Right cardiac atrium (tissue), 5 donors: ENCODE results near the gene SNX30. TPM values are rescaled to one million over a fixed set of nuclear protein-coding genes. Genes with fewer than 3 reads are reported as not detected.

Source experiments
- ATAC-seq, 2 donors: fragments of 200-7000 bp; cut with Tn5 transposase; one replicate each; pipeline versions ENCODE4 v1.8.0 to v1.9.1; 2020; ENCODE audit warnings: moderate library complexity in 2 of 2, mild to moderate bottlenecking in 1 of 2
- DNase-seq, 3 donors: peaks; one replicate each; pipeline ENCODE4 v3.0.0-alpha.2; 2020
- H3K27ac ChIP-seq: one replicate; pipeline ENCODE4 v1.5.1; 2013; ENCODE audit warnings: mild to moderate bottlenecking, low read length, control low read depth, moderate library complexity
- H3K27me3 ChIP-seq: one replicate; pipeline ENCODE4 v1.6.1; 2013; ENCODE audit not compliant: control insufficient read depth, insufficient read depth
- H3K4me1 ChIP-seq: one replicate; pipeline ENCODE4 v1.6.1; 2013; ENCODE audit warnings: low read length; ENCODE audit not compliant: control insufficient read depth, insufficient read depth
- H3K4me3 ChIP-seq: one replicate; pipeline ENCODE4 v1.5.1; 2013; ENCODE audit warnings: low read length, control low read depth
- H3K9me3 ChIP-seq: one replicate; pipeline ENCODE4 v1.6.1; 2013; ENCODE audit warnings: low read length; ENCODE audit not compliant: control insufficient read depth
- WGBS: extraction: QIAGEN DNeasy Blood & Tissue Kit; methylation state at CpG from one replicate; pipeline ENCODE4 v1.1.7; 2013; 5-methylcytosine and 5-hydroxymethylcytosine counted together
- intact Hi-C, 4 donors: fragments of 100-400 bp; cut with DNase I; formaldehyde crosslinking; loops; one replicate each; pipeline versions ENCODE4 v1.11.0 to v1.14.0; 2022 to 2023
- polyA plus RNA-seq: library from polyadenylated mRNA; stranded (reverse); fragments of 200-250 nt; gene quantifications from one replicate; pipeline ENCODE4 v1.2.3, GENCODE V29; 2013
- total RNA-seq, 4 donors: library from RNA; stranded (reverse); fragmentation: NEBNext Ultra II Directional; extraction: Animal tissue kit (Norgen Biotek cat#: 25700); gene quantifications; one replicate each; pipeline ENCODE4 v1.2.1, GENCODE V29; 2021
- donor health status: healthy with polysubstance abuse.
- donor health status: DM: no; HTN: yes; CAD: no.
- donor health status: DM: no; HTN: no; CAD: no.
- donor health status: DM: no; HTN: yes; CAD: no; lungs with severe emphysema.
- donor health status: DM: yes; HTN: yes; CAD: no.

Gene SNX30
- total and polyA plus RNA-seq, 5 donors = 1.2 to 4.7 (median 4.6) TPM

- intact Hi-C loops = no loop called here
Measured at GRCh38 chr9:112912636-112913035, 162.1 kb downstream of the SNX30 start.

GRCh38 chr9:112913326-112913725, 162.8 kb downstream of the SNX30 start:
- H3K27ac ChIP-seq = no peak overlapping the region
- no peak overlapping the region for H3K4me3 ChIP-seq
- DNase-seq (no peak), ATAC-seq (no peak)
- no peaks in the 10 kb centered on the region for H3K4me1 ChIP-seq
- no peaks in the 10 kb centered on the region for H3K27me3 ChIP-seq
- intact Hi-C loops = no loop called here
- 75% methylated on average over 4 of the region's 4 CpGs for WGBS
- H3K9me3 ChIP-seq = no peaks in the 10 kb centered on the region

More at GRCh38 chr9:112912636-112913035, 162.1 kb downstream of the SNX30 start:
- no peak for DNase-seq
- no peak overlapping the region for H3K4me3 ChIP-seq
- no peaks in the 10 kb centered on the region for H3K4me1 ChIP-seq
- no peaks in the 10 kb centered on the region for H3K27me3 ChIP-seq
- no peaks in the 10 kb centered on the region for H3K9me3 ChIP-seq
- no peak overlapping the region for H3K27ac ChIP-seq
- WGBS = 88% methylated on average over 3 of the region's 3 CpGs
- ATAC-seq = no peak

GRCh38 chr9:112914524-112914923, 164.0 kb downstream of the SNX30 start:
- H3K4me3 ChIP-seq = no peak overlapping the region
- H3K27ac ChIP-seq = no peak overlapping the region
- intact Hi-C loops = no loop called here
- 21% methylated on average over 2 of the region's 2 CpGs for WGBS
- H3K4me1 ChIP-seq = no peaks in the 10 kb centered on the region
- no peaks in the 10 kb centered on the region for H3K9me3 ChIP-seq
- no peaks in the 10 kb centered on the region for H3K27me3 ChIP-seq
- peak in 1 of 3 donors; percentile 39 for DNase-seq
- peak in 1 of 2 donors; percentile 29 for ATAC-seq

- DNase-seq (no peak), ATAC-seq (no peak)
- Histone ChIP-seq H3K27ac (no peak overlapping the region), H3K4me3 (no peak overlapping the region), H3K4me1 (no peaks in the 10 kb centered on the region), H3K27me3 (no peaks in the 10 kb centered on the region), H3K9me3 (no peaks in the 10 kb centered on the region)
- intact Hi-C loops = no loop called here
- 81% methylated on average over 1 of the region's 1 CpG for WGBS
Measured at GRCh38 chr9:112917047-112917986, 166.8 kb downstream of the SNX30 start.

GRCh38 chr9:112917987-112918362, 167.4 kb downstream of the SNX30 start:
- Histone ChIP-seq H3K4me3 (no peak overlapping the region), H3K27me3 (no peaks in the 10 kb centered on the region), H3K27ac (no peak overlapping the region), H3K4me1 (no peaks in the 10 kb centered on the region), H3K9me3 (no peaks in the 10 kb centered on the region)
- intact Hi-C loops = no loop called here
- ATAC-seq (no peak), DNase-seq (no peak)
- WGBS = 39% methylated on average over 1 of the region's 1 CpG

- DNase-seq (no peak), ATAC-seq (peak in 1 of 2 donors; percentile 50)
- intact Hi-C loops = loop anchor here in 1 of 4 donors (5.0 kb wide), 1 partner anchor 191 kb away; no protein-coding TSS in a partner anchor
- Histone ChIP-seq H3K27me3 (no peaks in the 10 kb centered on the region), H3K4me3 (no peak overlapping the region), H3K4me1 (no peaks in the 10 kb centered on the region), H3K27ac (no peak overlapping the region), H3K9me3 (no peaks in the 10 kb centered on the region)
- 8% methylated on average over 3 of the region's 3 CpGs for WGBS
Measured at GRCh38 chr9:112921549-112921948, 171.0 kb downstream of the SNX30 start.

Other genes with a start within 250 kb of the SNX30 start
- 10 to 100 TPM; 11.5 to 19.2 (median 15.9) TPM for gene INIP, start 32.6 kb upstream of the SNX30 start, total RNA-seq
- gene INIP, start 32.6 kb upstream of the SNX30 start, polyA plus RNA-seq = 11.1 TPM
- not detected for gene SLC46A2, start 140.1 kb downstream of the SNX30 start, total RNA-seq
- 0.02 TPM for gene SLC46A2, start 140.1 kb downstream of the SNX30 start, polyA plus RNA-seq